SK-N-SH treated with all-trans-retinoic acid at 6 μM for 48 hours (cell line): ENCODE results near the gene ODC1.

Experiments
- ATAC-seq: fragments of 200-7000 bp; cut with Tn5 transposase; 3 replicates; pipeline ENCODE4 v1.9.1; 2020; ENCODE audit warnings: mild to moderate bottlenecking, moderate library complexity
- ARNTL ChIP-seq: fragments of 450-650 bp; formaldehyde crosslinking; IDR thresholded peaks from 2 replicates; pipeline ENCODE4 v1.5.0; 2020; ENCODE audit warnings: low read depth, mild to moderate bottlenecking, moderate library complexity, borderline replicate concordance
- BACH2 ChIP-seq: fragments of 250-450 bp; sonication (Bioruptor Pico); IDR thresholded peaks from 2 replicates; pipeline ENCODE4 v1.9.0; 2021; ENCODE audit warnings: mild to moderate bottlenecking, borderline replicate concordance
- GLIS3 ChIP-seq: fragments of 250-450 bp; sonication (Bioruptor Pico); IDR thresholded peaks from 2 replicates; pipeline ENCODE4 v1.5.0; 2020; ENCODE audit warnings: mild to moderate bottlenecking, moderate library complexity
- ISL1 ChIP-seq: fragments of 250-450 bp; sonication (Bioruptor Pico); IDR thresholded peaks from 2 replicates; pipeline ENCODE4 v2.1.2; 2022; ENCODE audit warnings: mild to moderate bottlenecking, moderate library complexity
- OSR1 ChIP-seq: fragments of 250-450 bp; sonication (Bioruptor Pico); IDR thresholded peaks from 2 replicates; pipeline ENCODE4 v1.8.0; 2022; ENCODE audit warnings: moderate library complexity, mild to moderate bottlenecking, inconsistent platforms
- PPARA ChIP-seq: fragments of 250-450 bp; sonication (Bioruptor Pico); IDR thresholded peaks from 2 replicates; pipeline ENCODE4 v1.5.0; 2020; ENCODE audit warnings: mild to moderate bottlenecking, borderline replicate concordance
- RARB ChIP-seq: fragments of 250-450 bp; sonication (Bioruptor Pico); IDR thresholded peaks from 2 replicates; pipeline ENCODE4 v1.8.0; 2021; ENCODE audit warnings: mild to moderate bottlenecking, moderate library complexity
- SNAI2 ChIP-seq: fragments of 250-450 bp; sonication (Bioruptor Pico); IDR thresholded peaks from 2 replicates; pipeline ENCODE4 v1.5.0; 2020; ENCODE audit warnings: mild to moderate bottlenecking, moderate library complexity
- ZFP3 ChIP-seq: fragments of 250-450 bp; sonication (Bioruptor Pico); IDR thresholded peaks from 2 replicates; pipeline ENCODE4 v1.5.0; 2020; ENCODE audit warnings: mild to moderate bottlenecking, moderate library complexity
- ZNF8 ChIP-seq: fragments of 450-650 bp; formaldehyde crosslinking; IDR thresholded peaks from 2 replicates; pipeline ENCODE4 v1.5.0; 2020; ENCODE audit warnings: mild to moderate bottlenecking, moderate library complexity
- TF ChIP-seq, protein P1 (sequence below): fragments of 250-450 bp; sonication (Bioruptor Pico); IDR thresholded peaks from 2 replicates; pipeline ENCODE4 v1.5.1; 2020; ENCODE audit warnings: low read depth, mild to moderate bottlenecking, moderate library complexity
- TF ChIP-seq, protein P2 (sequence below): fragments of 250-450 bp; sonication (Bioruptor Pico); IDR thresholded peaks from 2 replicates; pipeline ENCODE4 v1.5.0; 2020; ENCODE audit warnings: mild to moderate bottlenecking, moderate library complexity
- TF ChIP-seq, protein P3 (sequence below): fragments of 250-450 bp; sonication (Bioruptor Pico); IDR thresholded peaks from 2 replicates; pipeline ENCODE4 v1.8.0; 2021; ENCODE audit warnings: low read depth, mild to moderate bottlenecking, moderate library complexity, borderline replicate concordance
- TF ChIP-seq, protein P4 (sequence below): fragments of 250-450 bp; sonication (Bioruptor Pico); IDR thresholded peaks from 2 replicates; pipeline ENCODE4 v1.5.1; 2021; ENCODE audit warnings: mild to moderate bottlenecking, moderate library complexity

The ODC1 gene

DNA sequence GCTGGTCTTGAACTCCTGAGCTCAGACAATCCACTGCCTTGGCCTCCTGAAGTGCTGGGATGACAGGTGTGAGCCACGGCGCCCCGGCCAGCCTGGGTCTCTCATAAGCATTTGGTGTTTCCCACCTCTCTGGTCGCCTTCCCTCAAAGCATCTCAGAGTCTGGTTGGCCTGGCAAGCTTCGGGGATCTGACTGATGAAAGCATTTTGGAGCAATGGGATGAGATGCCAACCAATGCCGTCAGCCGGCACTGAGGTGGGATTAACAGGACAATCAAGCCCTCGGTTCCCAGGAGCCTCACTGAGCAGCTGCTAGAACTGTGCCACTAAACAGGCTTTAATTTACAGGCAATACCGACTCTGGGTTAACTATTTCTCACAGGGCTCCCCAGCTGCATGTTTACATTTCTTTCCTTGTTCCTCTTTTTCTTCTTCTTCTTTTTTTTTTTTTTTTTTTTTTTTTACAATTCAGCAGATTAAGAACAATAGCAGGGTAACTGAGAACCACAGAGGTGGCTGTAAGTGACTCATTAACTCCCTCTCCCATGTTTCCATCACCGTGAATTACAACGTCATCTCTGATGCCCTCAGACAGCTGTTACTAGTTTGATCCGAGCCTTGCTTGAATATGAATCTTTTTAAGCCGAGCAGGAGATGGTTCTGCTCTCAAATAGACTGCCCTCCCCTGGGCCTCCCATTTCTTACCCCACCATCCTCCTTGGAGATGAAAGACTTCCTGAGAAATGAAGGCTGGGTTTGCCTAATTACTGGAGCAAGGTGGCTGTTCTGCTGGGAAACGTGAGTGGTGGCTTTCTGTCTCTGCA is 37.9 kb downstream of the ODC1 start:
- ATAC-seq: no peak
- no peak for TF ChIP-seq ZFP3 (CRISPR knock-in tag)
- no peak for TF ChIP-seq BACH2 (CRISPR knock-in tag)
- TF ChIP-seq RARB (CRISPR knock-in tag): no peak
- TF ChIP-seq, all 23 proteins: peak for 0

DNA sequence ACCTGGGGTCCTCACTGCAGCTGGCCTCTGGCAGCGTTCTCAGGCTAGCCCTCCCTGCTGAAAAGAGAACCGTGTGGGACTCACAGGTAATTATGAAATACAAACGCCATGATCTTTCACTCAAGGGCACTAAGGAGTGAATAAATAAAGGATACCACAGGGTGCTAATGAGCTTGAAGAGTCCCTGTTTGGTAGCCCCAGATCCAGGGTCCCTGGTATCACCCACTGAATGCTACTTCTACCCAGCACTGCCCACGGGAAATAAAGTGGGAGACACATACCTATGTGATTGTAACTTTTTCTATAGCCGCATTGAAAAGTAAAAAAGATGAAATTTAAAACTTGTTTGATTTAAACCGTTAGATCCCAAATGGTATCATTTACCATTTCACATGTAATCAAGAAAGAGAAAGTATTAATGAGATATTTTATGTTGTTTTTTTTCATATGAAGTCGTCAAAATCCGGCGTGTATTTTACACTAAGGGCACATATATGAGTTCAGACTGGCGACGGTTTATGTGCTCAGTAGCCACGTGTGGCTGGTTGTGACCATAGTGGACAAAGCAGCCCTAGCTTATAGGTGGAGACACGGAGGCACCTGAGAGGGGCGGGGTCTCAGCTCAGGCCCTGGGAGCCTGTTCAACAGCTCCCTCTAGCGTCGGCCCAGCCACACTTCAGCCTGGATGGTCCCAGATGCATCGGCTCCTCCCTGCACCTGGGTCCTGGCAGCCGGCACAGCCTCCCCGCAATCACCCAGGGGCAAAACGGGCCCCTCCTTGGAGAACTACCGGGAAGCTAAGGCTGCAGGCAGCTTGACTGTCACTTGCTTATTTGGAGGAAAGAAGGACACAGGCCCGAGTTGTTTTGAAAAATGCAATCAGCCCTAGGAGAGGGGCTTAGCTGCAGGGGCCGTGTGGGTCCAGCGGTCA is 39.2 kb downstream of the ODC1 start:
- ATAC-seq: peak; percentile 69
- TF ChIP-seq ZFP3 (CRISPR knock-in tag) (0 out of 2 replicates have a peak, but pooled peaks have one; percentile 24), OSR1 (no peak)
- TF ChIP-seq, all 23 proteins: peak for 1

DNA sequence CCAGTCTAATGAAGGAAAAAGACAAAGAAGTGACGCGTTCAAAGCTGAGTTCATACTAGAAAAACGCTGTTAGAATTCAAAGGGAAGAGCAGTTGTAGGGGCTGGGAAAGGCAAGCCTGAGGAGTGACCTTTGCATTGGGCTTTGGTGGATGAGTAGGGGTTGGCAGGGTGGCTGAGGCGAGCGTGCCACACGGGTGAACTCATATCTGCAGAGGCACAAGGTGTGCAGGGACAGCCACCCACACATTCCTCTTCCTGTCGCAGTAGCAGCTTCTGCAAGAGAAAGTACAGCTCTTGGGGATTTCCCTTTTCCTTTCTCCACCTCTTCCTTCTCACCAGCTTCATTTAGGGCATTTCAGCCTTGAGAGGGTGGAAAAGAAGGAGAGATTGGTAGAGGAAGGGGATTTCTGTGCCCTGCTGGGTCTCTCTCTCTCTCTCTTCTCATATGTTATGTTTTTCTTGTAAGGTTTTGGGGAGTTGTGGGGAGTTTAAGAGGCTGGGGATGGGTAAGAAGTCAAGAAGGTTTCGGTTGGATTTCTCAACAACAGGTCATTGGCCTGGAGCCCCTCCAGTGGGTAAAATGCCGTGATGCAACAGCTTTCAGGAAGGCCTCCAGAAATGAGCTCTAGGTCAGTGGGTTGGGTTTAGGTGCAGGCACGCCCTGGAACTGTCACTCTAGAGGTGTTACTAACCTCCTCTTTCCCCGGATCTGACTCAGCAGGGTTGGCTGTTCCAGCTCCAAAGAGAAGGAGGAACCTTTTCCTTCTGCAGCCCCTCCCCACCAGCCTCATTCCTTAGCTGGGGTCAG is 40.1 kb downstream of the ODC1 start:
- TF ChIP-seq ISL1 (no peak), ZFP3 (CRISPR knock-in tag) (peak; percentile 91)
- TF ChIP-seq, protein P1, sequence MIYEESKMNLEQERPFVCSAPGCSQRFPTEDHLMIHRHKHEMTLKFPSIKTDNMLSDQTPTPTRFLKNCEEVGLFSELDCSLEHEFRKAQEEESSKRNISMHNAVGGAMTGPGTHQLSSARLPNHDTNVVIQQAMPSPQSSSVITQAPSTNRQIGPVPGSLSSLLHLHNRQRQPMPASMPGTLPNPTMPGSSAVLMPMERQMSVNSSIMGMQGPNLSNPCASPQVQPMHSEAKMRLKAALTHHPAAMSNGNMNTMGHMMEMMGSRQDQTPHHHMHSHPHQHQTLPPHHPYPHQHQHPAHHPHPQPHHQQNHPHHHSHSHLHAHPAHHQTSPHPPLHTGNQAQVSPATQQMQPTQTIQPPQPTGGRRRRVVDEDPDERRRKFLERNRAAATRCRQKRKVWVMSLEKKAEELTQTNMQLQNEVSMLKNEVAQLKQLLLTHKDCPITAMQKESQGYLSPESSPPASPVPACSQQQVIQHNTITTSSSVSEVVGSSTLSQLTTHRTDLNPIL (CRISPR knock-in tag): no peak
- peak; percentile 11 for ATAC-seq

DNA sequence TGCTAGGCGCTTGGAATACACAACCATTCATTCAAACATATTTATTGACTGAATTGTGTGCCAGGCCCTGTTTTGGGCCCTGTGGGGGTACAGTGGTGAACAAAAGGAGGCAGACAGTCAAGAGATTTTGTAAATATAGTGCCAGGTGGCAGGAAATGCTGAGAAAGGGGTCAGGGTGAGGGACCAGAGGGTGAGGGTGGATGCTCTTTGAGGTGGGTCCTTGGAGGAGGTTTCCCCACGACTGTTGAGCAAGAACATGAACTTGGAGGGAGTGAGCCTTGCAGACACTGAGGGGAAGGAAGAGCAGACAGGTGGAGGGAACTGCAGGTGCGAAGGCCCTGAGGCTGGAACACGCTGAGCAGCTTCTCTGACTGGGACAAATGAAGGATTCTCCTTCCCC is 40.7 kb downstream of the ODC1 start:
- ATAC-seq: no peak
- no peak for TF ChIP-seq ZNF8
- TF ChIP-seq, all 23 proteins: peak for 0

DNA sequence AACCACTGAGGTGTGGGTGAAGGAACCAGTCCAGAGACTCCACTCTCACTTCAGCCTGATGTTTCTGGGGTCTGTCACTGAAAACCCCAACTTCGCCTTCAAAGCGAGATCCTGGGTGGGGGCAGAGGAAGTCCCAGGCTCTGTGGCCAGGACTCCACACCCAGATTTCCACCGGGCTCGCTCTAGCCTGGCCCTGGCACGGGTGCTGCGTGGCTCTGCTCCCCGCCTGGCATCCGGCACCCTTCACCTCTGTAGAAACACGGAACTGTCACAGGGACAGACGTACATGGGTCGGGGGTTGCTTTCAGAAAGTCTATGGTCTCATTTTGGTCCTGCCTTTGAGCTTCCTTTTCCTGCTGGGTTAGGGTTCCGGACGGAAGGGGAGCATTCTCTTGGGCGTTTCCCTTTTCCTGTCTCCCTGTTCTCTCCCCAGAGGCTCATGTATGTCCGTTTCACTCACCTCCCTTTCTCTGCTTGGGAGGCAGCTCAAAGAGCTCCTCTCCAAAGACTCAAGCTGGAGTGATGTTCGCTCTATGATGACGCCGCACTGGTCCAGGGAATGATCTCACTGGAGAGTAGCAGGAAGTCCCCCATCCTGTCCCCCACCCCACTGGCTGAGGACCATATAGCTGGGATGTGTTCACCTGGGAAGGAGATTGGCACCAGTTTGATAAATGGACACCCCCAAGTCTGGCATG is 41.5 kb downstream of the ODC1 start:
- ATAC-seq: no peak
- TF ChIP-seq BACH2 (CRISPR knock-in tag) (no peak), RARB (CRISPR knock-in tag) (no peak), PPARA (CRISPR knock-in tag) (no peak)

DNA sequence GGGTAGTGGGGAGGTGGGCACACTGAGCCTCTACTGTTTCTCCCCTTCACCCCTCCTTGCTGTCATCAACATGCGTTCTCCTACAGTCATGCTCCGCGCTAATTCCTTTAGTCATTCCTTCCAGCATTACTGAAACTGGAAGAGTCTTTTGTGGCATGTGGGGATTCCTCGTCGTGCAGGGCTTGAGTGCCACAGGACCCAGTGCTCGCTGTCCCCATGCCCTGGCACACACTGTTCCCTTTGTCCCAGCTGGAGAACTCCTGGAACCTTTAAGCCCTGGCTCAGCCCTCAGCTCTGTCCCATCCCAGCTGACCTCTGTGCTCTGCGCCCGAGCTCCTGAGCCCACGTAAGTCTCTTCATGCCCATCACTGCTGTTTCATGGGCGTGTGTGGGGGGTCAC is 42.1 kb downstream of the ODC1 start:
- ATAC-seq: peak; percentile 3
- TF ChIP-seq, protein P2, sequence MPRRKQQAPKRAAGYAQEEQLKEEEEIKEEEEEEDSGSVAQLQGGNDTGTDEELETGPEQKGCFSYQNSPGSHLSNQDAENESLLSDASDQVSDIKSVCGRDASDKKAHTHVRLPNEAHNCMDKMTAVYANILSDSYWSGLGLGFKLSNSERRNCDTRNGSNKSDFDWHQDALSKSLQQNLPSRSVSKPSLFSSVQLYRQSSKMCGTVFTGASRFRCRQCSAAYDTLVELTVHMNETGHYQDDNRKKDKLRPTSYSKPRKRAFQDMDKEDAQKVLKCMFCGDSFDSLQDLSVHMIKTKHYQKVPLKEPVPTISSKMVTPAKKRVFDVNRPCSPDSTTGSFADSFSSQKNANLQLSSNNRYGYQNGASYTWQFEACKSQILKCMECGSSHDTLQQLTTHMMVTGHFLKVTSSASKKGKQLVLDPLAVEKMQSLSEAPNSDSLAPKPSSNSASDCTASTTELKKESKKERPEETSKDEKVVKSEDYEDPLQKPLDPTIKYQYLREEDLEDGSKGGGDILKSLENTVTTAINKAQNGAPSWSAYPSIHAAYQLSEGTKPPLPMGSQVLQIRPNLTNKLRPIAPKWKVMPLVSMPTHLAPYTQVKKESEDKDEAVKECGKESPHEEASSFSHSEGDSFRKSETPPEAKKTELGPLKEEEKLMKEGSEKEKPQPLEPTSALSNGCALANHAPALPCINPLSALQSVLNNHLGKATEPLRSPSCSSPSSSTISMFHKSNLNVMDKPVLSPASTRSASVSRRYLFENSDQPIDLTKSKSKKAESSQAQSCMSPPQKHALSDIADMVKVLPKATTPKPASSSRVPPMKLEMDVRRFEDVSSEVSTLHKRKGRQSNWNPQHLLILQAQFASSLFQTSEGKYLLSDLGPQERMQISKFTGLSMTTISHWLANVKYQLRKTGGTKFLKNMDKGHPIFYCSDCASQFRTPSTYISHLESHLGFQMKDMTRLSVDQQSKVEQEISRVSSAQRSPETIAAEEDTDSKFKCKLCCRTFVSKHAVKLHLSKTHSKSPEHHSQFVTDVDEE (CRISPR knock-in tag): no peak
- TF ChIP-seq ISL1 (no peak), OSR1 (no peak), BACH2 (CRISPR knock-in tag) (no peak), SNAI2 (CRISPR knock-in tag) (no peak), PPARA (CRISPR knock-in tag) (no peak), GLIS3 (no peak), ARNTL (CRISPR knock-in tag) (no peak)
- TF ChIP-seq, protein P3, sequence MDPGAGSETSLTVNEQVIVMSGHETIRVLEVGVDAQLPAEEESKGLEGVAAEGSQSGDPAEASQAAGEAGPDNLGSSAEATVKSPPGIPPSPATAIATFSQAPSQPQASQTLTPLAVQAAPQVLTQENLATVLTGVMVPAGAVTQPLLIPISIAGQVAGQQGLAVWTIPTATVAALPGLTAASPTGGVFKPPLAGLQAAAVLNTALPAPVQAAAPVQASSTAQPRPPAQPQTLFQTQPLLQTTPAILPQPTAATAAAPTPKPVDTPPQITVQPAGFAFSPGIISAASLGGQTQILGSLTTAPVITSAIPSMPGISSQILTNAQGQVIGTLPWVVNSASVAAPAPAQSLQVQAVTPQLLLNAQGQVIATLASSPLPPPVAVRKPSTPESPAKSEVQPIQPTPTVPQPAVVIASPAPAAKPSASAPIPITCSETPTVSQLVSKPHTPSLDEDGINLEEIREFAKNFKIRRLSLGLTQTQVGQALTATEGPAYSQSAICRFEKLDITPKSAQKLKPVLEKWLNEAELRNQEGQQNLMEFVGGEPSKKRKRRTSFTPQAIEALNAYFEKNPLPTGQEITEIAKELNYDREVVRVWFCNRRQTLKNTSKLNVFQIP (CRISPR knock-in tag): no peak
- TF ChIP-seq, protein P1 (CRISPR knock-in tag): no peak
- TF ChIP-seq, protein P4, sequence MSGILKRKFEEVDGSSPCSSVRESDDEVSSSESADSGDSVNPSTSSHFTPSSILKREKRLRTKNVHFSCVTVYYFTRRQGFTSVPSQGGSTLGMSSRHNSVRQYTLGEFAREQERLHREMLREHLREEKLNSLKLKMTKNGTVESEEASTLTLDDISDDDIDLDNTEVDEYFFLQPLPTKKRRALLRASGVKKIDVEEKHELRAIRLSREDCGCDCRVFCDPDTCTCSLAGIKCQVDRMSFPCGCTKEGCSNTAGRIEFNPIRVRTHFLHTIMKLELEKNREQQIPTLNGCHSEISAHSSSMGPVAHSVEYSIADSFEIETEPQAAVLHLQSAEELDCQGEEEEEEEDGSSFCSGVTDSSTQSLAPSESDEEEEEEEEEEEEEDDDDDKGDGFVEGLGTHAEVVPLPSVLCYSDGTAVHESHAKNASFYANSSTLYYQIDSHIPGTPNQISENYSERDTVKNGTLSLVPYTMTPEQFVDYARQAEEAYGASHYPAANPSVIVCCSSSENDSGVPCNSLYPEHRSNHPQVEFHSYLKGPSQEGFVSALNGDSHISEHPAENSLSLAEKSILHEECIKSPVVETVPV (CRISPR knock-in tag): no peak
